PC-3 (cell line): ENCODE measurements around the gene PRUNE1. TPM values are rescaled to one million over a fixed set of nuclear protein-coding genes. Genes with fewer than 3 reads are reported as not detected.

Source experiments
- ATAC-seq: fragments of 200-7000 bp; cut with Tn5 transposase; 2 replicates; pipeline ENCODE4 v1.9.1; 2020; ENCODE audit warnings: mild to moderate bottlenecking, moderate library complexity
- BruUV-seq: library from RNA; stranded (reverse); fragments of 400-500 nt; replicated peaks from 2 replicates; lab custom pipeline; 2021; lab: Mats Ljungman, UMichigan
- CTCF ChIA-PET: fragments of 300-600 bp; sonication (Branson Sonifier 250); formaldehyde crosslinking; loops from one replicate; lab custom pipeline; 2022; ENCODE audit warnings: antibody characterized with exemption; lab: Charles Lee
- POLR2A ChIA-PET: fragments of 300-600 bp; sonication (Branson Sonifier 250); formaldehyde crosslinking; loops from one replicate; lab custom pipeline; 2022; ENCODE audit warnings: antibody characterized with exemption; ENCODE audit not compliant: unreplicated experiment; lab: Charles Lee
- DNase-seq: peaks from one replicate; pipeline ENCODE4 v3.0.0-alpha.2; 2015
- H2AFZ ChIP-seq: fragments of 300-600 bp; sonication (generic); 2 replicates; pipeline ENCODE4 v1.6.0; 2016; ENCODE audit warnings: antibody characterized with exemption, low read length
- H3F3A ChIP-seq: fragments of 300-600 bp; sonication (generic); one replicate; pipeline ENCODE4 v1.6.0; 2017; ENCODE audit warnings: antibody characterized with exemption, low read length, control low read depth, mild to moderate bottlenecking; ENCODE audit not compliant: unreplicated experiment
- H3K27ac ChIP-seq: fragments of 300-600 bp; sonication (generic); 2 replicates; pipeline ENCODE4 v1.5.1; 2016; ENCODE audit warnings: mild to moderate bottlenecking, low read length
- H3K27me3 ChIP-seq: fragments of 300-600 bp; sonication (generic); 2 replicates; pipeline ENCODE4 v1.6.1; 2016; ENCODE audit warnings: low read length, mixed read lengths
- H3K36me3 ChIP-seq: fragments of 300-600 bp; sonication (generic); 2 replicates; pipeline ENCODE4 v1.6.1; 2016; ENCODE audit warnings: low read depth, mixed run types, low read length, mixed read lengths
- H3K4me1 ChIP-seq: fragments of 300-600 bp; sonication (generic); 2 replicates; pipeline ENCODE4 v1.5.1; 2016; ENCODE audit warnings: low read length; ENCODE audit not compliant: insufficient read depth
- H3K4me2 ChIP-seq: fragments of 300-600 bp; sonication (generic); 2 replicates; pipeline ENCODE4 v1.6.0; 2016; ENCODE audit warnings: low read length
- H3K4me3 ChIP-seq: fragments of 300-600 bp; sonication (generic); 2 replicates; pipeline ENCODE4 v1.5.1; 2016; ENCODE audit warnings: mild to moderate bottlenecking, low read length, mixed read lengths
- H3K79me2 ChIP-seq: fragments of 300-600 bp; sonication (generic); 2 replicates; pipeline ENCODE4 v1.6.1; 2017; ENCODE audit warnings: low read length, mixed read lengths
- H3K9ac ChIP-seq: fragments of 300-600 bp; sonication (generic); 2 replicates; pipeline ENCODE4 v1.6.0; 2016; ENCODE audit warnings: mild to moderate bottlenecking, low read length
- H3K9me2 ChIP-seq: fragments of 300-600 bp; sonication (generic); replicated peaks from 2 replicates; pipeline ENCODE4 v1.6.1; 2016; ENCODE audit warnings: mixed run types, low read length, mixed read lengths
- H3K9me3 ChIP-seq: fragments of 300-600 bp; sonication (generic); 2 replicates; pipeline ENCODE4 v1.6.1; 2016; ENCODE audit warnings: low read length, mixed read lengths
- H4K20me1 ChIP-seq: fragments of 300-600 bp; sonication (generic); 2 replicates; pipeline ENCODE4 v1.6.1; 2016; ENCODE audit warnings: low read length, mixed read lengths
- EZH2 ChIP-seq: fragments of 300-600 bp; sonication (generic); IDR thresholded peaks from one replicate; pipeline ENCODE4 v1.6.1; 2017; ENCODE audit warnings: antibody characterized with exemption, mild to moderate bottlenecking, low read length; ENCODE audit not compliant: unreplicated experiment
- EZH2phosphoT487 ChIP-seq: fragments of 300-600 bp; sonication (generic); IDR thresholded peaks from 2 replicates; pipeline ENCODE4 v1.6.1; 2018; ENCODE audit warnings: mild to moderate bottlenecking, antibody characterized with exemption, low read length, borderline replicate concordance
- intact Hi-C: fragments of 100-400 bp; cut with micrococcal nuclease; formaldehyde crosslinking; loops from 2 replicates; pipeline ENCODE4 v1.9.0; 2023
- total RNA-seq: library from RNA; depleted of rRNA; stranded (reverse); fragments of >200 nt; gene quantifications from 2 replicates; pipeline ENCODE4 v1.2.3, GENCODE V29; 2014
- TF ChIP-seq, protein P1 (sequence below): fragments of 300-600 bp; sonication (generic); conservative IDR thresholded peaks from 2 replicates; pipeline ENCODE4 v1.5.1; 2017; ENCODE audit warnings: antibody characterized with exemption, low read depth, mild to moderate bottlenecking, low read length

The PRUNE1 gene
- total RNA-seq, 1 experiment from 2014 or later: 20.3 TPM

DNA sequence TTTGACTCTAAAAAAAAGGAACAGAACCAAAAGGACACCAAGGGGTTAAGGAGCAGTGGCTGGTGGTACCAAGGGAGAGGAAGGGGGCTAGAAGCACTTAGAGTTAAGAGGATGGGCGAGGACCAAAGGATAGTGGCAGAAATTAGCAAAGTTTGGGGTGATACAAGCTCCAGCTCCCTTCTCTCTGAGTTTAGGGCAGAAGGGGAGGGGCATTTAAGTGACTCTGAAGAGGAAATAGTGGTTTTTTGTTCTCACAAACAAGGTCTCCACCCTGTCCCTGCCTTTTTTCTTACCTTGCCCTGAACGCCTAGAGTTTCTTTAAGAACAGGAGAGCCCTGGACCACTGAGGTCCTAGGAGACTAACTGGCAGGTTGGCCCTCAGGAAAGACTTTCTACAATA is 47.9 kb downstream of the PRUNE1 start:
- no peak overlapping the region for H3K4me3 ChIP-seq
- H3K27ac ChIP-seq: no peak overlapping the region
- peaks cover 49% of the 10 kb centered on the region for H3K36me3 ChIP-seq
- H3K27me3 ChIP-seq: no peaks in the 10 kb centered on the region
- H3K79me2 ChIP-seq: peaks cover 65% of the 10 kb centered on the region
- intact Hi-C loops: no loop called here
- no TSS peak for BruUV-seq
- H3K4me2 ChIP-seq: peak overlapping the region; percentile 23; the same call in 1 of the 2 replicates
- ChIA-PET CTCF (no interaction called here), POLR2A (no interaction called here)
- no peaks in the 10 kb centered on the region for H3K9me2 ChIP-seq
- no peak overlapping the region for H2AFZ ChIP-seq
- no peak overlapping the region for H3K9ac ChIP-seq
- ATAC-seq: no peak
- peaks cover 4% of the 10 kb centered on the region for H3F3A ChIP-seq
- DNase-seq: no peak
- H3K9me3 ChIP-seq: no peaks in the 10 kb centered on the region
- peaks cover 26% of the 10 kb centered on the region for H3K4me1 ChIP-seq
- peaks cover 25% of the 10 kb centered on the region; the same call in 1 of the 2 replicates for H4K20me1 ChIP-seq
- TF ChIP-seq EZH2 (no peak), EZH2phosphoT487 (no peak)
- TF ChIP-seq, protein P1, sequence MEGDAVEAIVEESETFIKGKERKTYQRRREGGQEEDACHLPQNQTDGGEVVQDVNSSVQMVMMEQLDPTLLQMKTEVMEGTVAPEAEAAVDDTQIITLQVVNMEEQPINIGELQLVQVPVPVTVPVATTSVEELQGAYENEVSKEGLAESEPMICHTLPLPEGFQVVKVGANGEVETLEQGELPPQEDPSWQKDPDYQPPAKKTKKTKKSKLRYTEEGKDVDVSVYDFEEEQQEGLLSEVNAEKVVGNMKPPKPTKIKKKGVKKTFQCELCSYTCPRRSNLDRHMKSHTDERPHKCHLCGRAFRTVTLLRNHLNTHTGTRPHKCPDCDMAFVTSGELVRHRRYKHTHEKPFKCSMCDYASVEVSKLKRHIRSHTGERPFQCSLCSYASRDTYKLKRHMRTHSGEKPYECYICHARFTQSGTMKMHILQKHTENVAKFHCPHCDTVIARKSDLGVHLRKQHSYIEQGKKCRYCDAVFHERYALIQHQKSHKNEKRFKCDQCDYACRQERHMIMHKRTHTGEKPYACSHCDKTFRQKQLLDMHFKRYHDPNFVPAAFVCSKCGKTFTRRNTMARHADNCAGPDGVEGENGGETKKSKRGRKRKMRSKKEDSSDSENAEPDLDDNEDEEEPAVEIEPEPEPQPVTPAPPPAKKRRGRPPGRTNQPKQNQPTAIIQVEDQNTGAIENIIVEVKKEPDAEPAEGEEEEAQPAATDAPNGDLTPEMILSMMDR: no peak

DNA sequence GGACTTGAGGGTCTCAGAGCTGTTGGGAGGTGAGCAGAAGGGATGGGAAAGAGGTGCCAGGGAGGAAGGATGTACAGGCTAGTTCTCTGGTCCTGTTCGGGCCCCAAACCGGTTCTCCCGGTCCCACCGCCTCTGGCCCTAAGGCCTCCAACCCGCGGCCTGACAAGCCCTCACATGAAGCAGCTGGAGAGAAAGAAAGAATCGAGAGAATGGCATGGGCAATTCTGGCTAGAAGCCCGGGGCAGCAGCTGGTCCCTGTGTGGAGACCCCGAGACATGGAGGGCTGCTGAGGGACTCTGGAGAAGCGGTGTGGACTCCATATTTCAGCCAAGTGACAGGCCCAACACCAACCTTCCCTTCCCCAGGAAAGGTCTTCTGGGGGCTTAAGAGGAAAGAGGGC is 50.4 kb downstream of the PRUNE1 start:
- intact Hi-C loops: loop anchor here (1.0 kb wide), 1 partner anchor 8 kb away; no protein-coding TSS in a partner anchor
- H3K4me2 ChIP-seq: peak overlapping the region; percentile 100
- H2AFZ ChIP-seq: peak overlapping the region; percentile 86
- ChIA-PET POLR2A (interaction anchor here (0.5 kb wide), 1 partner anchor 34 kb away, joined by 3 read pairs; no protein-coding TSS in a partner anchor), CTCF (interaction anchor here (0.5 to 1.5 kb wide), 3 partner anchors 11 to 83 kb away, joined by 3 to 4 read pairs (median 4); partner anchors contain the start of gene C1orf56)
- H3K9me2 ChIP-seq: no peaks in the 10 kb centered on the region
- DNase-seq: peak; percentile 92
- peaks cover 3% of the 10 kb centered on the region for H3F3A ChIP-seq
- H3K9me3 ChIP-seq: no peaks in the 10 kb centered on the region
- TSS peak; percentile 50 for BruUV-seq
- TF ChIP-seq EZH2 (no peak), EZH2phosphoT487 (no peak)
- TF ChIP-seq, protein P1: no peak
- peaks cover 31% of the 10 kb centered on the region for H3K36me3 ChIP-seq
- ATAC-seq: peak; percentile 29
- H3K27me3 ChIP-seq: no peaks in the 10 kb centered on the region
- H3K27ac ChIP-seq: peak overlapping the region; percentile 77
- H3K9ac ChIP-seq: peak overlapping the region; percentile 94
- H3K4me3 ChIP-seq: peak overlapping the region; percentile 99
- H3K79me2 ChIP-seq: peaks cover 89% of the 10 kb centered on the region
- H3K4me1 ChIP-seq: peaks cover 40% of the 10 kb centered on the region
- peaks cover 25% of the 10 kb centered on the region; the same call in 1 of the 2 replicates for H4K20me1 ChIP-seq
